Stimulated activated CD4-positive, alpha-beta T cell treated with anti-CD3 and anti-CD28 coated beads, Interleukin-1b, Interleukin-23, amount 100 ng/mL, for 4 hours (primary cell): ENCODE data around the gene MAPT.
"Not testable (repeated sequence)": the region's sequence is repeated elsewhere in the genome, so short reads cannot be mapped to it uniquely, and the experiment has no call there.

ENCODE experiments used
- DNase-seq, 2 donors: peaks; one replicate each; pipeline ENCODE4 v3.0.0-alpha.2; 2020; ENCODE audit warnings: low read depth in 2 of 2

MAPT gene

DNA sequence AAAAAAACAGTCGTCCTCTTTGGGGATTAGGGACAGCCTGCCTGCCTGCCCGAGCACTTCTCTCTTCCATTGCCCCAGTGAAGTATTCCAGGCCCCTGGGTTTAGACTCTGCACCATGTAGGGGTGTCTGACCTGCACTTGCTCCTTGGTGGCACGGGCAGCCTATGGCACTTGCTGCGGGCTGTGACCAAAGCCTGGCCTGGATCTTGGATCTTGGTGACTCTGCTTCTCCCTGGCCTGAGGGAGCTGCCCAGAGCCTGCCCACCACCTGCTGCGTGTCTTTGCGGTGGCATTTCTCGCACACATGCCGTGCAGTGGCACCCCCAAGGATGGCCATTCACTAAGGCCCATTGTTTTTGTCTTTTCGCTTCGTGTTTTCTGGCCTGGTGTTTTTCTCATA, 98.5 kb downstream of the MAPT start:
- no peak for DNase-seq

- no peak for DNase-seq
Observed at GRCh38 chr17:45993962-45994627, 99.7 kb downstream of the MAPT start.

DNA sequence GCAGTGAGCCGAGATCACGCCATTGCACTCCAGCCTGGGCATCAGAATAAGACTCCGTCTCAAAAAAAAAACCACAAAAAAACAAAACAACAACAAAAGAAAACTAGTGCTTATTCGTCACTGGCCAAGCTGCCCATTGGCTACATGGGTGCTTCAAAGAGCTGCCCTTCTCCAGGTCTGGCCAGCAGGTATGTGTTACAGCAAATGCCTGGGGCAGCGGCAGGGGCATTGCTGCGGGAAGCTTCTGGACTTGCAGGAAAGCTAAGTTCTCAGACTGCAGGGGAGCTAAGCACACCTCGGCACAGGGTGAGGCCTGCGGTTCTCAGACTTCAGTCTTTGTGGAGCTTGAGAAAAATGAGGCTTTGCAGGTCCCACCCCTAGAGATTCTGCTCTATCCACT, 100.6 kb downstream of the MAPT start:
- DNase-seq = no peak

- no peak for DNase-seq
Observed at GRCh38 chr17:45995627-45996270, 101.4 kb downstream of the MAPT start.

GRCh38 chr17:45996282-45996937, 102.1 kb downstream of the MAPT start:
- no peak for DNase-seq

- no peak for DNase-seq
Observed at GRCh38 chr17:45997166-45997565, 102.8 kb downstream of the MAPT start.

- no peak for DNase-seq
Observed at GRCh38 chr17:45997624-45998023, 103.3 kb downstream of the MAPT start.

DNA sequence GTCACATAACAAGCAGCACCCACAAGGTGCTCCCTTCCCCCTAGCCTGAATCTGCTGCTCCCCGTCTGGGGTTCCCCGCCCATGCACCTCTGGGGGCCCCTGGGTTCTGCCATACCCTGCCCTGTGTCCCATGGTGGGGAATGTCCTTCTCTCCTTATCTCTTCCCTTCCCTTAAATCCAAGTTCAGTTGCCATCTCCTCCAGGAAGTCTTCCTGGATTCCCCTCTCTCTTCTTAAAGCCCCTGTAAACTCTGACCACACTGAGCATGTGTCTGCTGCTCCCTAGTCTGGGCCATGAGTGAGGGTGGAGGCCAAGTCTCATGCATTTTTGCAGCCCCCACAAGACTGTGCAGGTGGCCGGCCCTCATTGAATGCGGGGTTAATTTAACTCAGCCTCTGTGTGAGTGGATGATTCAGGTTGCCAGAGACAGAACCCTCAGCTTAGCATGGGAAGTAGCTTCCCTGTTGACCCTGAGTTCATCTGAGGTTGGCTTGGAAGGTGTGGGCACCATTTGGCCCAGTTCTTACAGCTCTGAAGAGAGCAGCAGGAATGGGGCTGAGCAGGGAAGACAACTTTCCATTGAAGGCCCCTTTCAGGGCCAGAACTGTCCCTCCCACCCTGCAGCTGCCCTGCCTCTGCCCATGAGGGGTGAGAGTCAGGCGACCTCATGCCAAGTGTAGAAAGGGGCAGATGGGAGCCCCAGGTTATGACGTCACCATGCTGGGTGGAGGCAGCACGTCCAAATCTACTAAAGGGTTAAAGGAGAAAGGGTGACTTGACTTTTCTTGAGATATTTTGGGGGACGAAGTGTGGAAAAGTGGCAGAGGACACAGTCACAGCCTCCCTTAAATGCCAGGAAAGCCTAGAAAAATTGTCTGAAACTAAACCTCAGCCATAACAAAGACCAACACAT, 104.9 kb downstream of the MAPT start, which contains the start of gene STH:
Gene STH (plus strand): TSS at position 264 of the 913 bp plus-strand sequence. CDS start 30 bp downstream, at position 294.
- no peak for DNase-seq

DNA sequence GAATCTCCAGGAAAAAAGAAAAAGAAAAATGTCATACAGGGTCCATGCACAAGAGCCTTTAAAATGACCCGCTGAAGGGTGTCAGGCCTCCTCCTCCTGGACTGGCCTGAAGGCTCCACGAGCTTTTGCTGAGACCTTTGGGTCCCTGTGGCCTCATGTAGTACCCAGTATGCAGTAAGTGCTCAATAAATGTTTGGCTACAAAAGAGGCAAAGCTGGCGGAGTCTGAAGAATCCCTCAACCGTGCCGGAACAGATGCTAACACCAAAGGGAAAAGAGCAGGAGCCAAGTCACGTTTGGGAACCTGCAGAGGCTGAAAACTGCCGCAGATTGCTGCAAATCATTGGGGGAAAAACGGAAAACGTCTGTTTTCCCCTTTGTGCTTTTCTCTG, 105.5 kb downstream of the MAPT start:
- no peak for DNase-seq

DNA sequence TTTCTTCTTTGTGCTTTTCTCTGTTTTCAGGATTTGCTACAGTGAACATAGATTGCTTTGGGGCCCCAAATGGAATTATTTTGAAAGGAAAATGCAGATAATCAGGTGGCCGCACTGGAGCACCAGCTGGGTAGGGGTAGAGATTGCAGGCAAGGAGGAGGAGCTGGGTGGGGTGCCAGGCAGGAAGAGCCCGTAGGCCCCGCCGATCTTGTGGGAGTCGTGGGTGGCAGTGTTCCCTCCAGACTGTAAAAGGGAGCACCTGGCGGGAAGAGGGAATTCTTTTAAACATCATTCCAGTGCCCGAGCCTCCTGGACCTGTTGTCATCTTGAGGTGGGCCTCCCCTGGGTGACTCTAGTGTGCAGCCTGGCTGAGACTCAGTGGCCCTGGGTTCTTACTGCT, 105.9 kb downstream of the MAPT start:
- DNase-seq = no peak

DNA sequence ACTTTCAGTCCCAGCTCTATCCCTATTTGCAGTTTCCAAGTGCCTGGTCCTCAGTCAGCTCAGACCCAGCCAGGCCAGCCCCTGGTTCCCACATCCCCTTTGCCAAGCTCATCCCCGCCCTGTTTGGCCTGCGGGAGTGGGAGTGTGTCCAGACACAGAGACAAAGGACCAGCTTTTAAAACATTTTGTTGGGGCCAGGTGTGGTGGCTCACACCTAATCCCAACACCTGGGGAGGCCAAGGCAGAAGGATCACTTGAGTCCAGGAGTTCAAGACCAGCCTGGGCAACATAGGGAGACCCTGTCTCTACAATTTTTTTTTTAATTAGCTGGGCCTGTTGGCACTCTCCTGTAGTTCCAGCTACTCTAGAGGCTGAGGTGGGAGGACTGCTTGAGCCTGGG, 106.4 kb downstream of the MAPT start:
- no peak for DNase-seq

- no peak for DNase-seq
Observed at GRCh38 chr17:46001390-46002310, 107.3 kb downstream of the MAPT start.

DNA sequence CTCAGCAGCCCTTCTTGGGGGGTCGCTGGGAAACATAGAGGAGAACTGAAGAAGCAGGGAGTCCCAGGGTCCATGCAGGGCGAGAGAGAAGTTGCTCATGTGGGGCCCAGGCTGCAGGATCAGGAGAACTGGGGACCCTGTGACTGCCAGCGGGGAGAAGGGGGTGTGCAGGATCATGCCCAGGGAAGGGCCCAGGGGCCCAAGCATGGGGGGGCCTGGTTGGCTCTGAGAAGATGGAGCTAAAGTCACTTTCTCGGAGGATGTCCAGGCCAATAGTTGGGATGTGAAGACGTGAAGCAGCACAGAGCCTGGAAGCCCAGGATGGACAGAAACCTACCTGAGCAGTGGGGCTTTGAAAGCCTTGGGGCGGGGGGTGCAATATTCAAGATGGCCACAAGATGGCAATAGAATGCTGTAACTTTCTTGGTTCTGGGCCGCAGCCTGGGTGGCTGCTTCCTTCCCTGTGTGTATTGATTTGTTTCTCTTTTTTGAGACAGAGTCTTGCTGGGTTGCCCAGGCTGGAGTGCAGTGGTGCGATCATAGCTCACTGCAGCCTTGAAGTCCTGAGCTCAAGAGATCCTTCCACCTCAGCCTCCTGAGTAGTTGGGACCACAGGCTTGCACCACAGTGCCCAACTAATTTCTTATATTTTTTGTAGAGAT, 108.1 kb downstream of the MAPT start:
- peak; percentile 54 to 77 for DNase-seq

GRCh38 chr17:46002973-46003316, 108.6 kb downstream of the MAPT start:
- no peak for DNase-seq

DNA sequence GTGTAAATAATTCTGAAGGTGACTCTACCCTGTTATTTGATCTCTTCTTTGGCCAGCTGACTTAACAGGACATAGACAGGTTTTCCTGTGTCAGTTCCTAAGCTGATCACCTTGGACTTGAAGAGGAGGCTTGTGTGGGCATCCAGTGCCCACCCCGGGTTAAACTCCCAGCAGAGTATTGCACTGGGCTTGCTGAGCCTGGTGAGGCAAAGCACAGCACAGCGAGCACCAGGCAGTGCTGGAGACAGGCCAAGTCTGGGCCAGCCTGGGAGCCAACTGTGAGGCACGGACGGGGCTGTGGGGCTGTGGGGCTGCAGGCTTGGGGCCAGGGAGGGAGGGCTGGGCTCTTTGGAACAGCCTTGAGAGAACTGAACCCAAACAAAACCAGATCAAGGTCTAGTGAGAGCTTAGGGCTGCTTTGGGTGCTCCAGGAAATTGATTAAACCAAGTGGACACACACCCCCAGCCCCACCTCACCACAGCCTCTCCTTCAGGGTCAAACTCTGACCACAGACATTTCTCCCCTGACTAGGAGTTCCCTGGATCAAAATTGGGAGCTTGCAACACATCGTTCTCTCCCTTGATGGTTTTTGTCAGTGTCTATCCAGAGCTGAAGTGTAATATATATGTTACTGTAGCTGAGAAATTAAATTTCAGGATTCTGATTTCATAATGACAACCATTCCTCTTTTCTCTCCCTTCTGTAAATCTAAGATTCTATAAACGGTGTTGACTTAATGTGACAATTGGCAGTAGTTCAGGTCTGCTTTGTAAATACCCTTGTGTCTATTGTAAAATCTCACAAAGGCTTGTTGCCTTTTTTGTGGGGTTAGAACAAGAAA, 109.8 kb downstream of the MAPT start:
- no peak for DNase-seq

DNA sequence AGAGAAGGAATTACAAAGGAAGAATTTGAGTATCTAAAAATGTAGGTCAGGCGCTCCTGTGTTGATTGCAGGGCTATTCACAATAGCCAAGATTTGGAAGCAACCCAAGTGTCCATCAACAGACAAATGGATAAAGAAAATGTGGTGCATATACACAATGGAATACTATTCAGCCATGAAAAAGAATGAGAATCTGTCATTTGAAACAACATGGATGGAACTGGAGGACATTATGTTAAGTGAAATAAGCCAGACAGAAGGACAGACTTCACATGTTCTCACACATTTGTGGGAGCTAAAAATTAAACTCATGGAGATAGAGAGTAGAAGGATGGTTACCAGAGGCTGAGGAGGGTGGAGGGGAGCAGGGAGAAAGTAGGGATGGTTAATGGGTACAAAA, 111.7 kb downstream of the MAPT start:
- not testable (repeated sequence) for DNase-seq

GRCh38 chr17:46007461-46007965, 113.2 kb downstream of the MAPT start:
- DNase-seq = no peak

GRCh38 chr17:46008591-46008990, 114.2 kb downstream of the MAPT start:
- no peak for DNase-seq
